GM19455 (cell line): ENCODE measurements around the gene HTR3A.
"Not testable (repeated sequence)": the region's sequence is repeated elsewhere in the genome, so short reads cannot be mapped to it uniquely, and the experiment has no call there.

Experiments used
- ATAC-seq: cut with Tn5 transposase; IDR thresholded peaks from one replicate; pipeline ENCODE4 v1.9.1; 2021; ENCODE audit not compliant: unreplicated experiment

Gene HTR3A

DNA sequence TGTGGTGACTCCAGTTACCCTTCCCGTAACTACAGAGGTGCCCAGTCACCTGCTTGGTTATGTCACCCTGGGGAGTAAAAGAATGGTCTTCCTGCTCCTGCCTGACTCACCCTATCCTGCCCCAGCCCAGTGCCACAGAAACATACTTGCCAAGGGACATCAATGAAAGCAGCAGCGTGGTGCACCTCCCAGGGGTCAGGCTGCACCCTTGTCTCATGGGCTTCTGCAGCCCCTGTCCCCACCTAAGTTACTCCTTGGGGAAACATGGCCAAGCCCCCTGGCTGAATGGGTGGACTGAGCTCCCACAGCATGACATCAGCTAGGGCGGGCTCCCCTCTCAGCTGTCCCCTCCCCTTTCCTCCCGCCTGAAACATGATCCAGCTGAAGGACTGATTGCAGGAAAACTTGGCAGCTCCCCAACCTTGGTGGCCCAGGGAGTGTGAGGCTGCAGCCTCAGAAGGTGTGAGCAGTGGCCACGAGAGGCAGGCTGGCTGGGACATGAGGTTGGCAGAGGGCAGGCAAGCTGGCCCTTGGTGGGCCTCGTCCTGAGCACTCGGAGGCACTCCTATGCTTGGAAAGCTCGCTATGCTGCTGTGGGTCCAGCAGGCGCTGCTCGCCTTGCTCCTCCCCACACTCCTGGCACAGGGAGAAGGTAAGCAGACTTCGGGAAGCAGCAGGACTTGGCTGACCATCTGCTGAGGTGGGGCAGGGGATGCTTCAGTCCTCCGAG, at the start of gene HTR3A:
Gene HTR3A, plus strand, starts transcription at position 368 of the 730 bp plus-strand sequence. Its CDS starts 218 bp downstream, at position 586.
- no peak for ATAC-seq

- ATAC-seq: no peak
Observed at GRCh38 chr11:113926273-113927197, 48.4 kb upstream of the HTR3A start.

DNA sequence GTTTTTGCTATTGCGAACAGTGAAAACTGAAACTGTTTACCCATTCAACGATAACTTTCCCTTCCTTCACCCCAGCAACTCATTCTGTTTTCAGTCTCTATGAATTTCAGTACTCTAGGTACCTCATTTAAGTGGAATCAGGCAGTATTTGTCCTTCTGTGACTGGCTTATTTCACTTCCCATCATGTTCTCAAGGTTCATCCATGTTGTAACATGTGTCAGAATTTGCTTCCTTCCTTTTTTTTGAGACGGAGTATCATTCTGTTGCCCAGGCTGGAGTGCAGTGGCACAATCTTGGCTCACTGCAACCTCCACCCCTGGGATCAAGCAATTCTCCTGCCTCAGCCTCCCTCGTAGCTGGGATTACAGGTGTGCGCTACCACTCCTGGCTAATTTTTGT, 46.6 kb upstream of the HTR3A start:
- no peak for ATAC-seq

GRCh38 chr11:113932788-113933187, 42.1 kb upstream of the HTR3A start:
- no peak for ATAC-seq

GRCh38 chr11:113934193-113934592, 40.7 kb upstream of the HTR3A start:
- not testable (repeated sequence) for ATAC-seq

DNA sequence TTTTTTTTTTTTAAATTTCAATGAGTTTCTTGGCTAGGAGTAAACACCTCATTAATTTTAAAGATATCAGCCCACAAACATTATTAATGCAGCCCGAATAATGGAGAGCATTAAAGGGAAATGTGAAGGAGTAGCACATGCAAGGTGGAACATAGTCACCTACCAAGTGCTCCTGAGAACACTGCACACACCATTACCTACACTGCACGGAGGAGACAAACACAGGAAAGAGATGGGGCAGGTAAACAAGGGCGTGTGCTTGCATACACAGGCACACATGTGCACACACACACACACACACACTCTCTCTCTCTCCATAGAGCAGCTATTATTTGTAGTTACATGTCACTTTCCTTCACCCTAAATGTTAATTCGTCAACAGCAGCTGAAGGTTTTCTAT, 40.1 kb upstream of the HTR3A start:
- no peak for ATAC-seq

DNA sequence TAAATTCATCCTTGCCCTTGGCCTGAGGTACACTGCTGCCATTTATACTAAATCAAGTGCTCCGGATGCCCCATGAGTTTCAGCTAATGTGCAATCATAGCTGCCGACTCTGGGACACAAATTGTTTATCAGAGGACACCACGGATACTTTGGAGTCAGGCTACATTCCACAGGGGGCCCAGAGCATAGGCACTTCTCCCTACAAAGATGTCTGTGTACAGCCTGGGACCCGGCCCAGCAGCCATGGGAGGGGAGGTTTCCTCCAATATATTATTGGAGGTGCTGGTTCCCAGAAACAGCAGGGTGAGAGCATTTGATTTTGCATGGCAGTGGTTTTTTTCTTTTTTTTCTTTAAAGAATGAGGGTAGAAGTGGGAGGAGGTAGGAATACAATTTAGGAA, 39.0 kb upstream of the HTR3A start:
- ATAC-seq: no peak

GRCh38 chr11:113937918-113938317, 37.0 kb upstream of the HTR3A start:
- no peak for ATAC-seq

DNA sequence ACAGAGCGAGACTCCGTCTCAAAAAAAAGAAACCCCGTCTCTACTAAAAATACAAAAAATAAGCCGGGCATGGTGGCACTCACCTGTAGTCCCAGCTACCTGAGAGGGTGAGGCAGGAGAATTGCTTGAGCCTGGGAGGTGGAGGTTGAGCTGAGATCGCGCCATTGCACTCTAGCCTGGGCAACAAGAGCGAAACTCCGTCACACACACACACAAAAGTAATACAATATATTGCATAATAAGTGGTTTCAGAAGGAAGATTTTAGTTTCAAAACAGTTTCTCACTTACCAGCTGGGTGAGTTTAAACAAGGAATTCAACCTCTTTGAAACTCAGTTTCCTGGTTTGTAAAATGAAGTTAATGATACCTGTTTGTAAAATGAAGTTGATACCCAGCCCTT, 32.7 kb upstream of the HTR3A start:
- ATAC-seq: no peak

DNA sequence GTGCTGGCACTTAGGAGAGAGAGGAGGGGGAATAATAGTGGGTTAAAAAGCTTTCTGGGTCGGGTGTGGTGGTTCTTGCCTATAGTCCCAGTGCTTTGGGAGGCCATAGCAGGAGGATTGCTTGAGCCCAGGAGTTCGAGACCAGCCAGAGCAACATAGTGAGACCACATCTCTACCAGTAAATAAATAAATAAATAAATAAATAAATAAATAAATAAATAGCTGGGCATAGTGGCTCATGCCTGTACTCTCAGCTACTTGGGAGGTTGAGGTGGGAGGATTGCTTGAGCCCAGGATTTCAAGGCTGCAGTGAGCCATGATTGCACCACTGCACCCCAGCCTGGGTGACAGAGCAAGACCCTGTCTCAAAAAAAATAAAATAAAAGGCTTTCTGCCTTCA, 28.7 kb upstream of the HTR3A start:
- not testable (repeated sequence) for ATAC-seq

DNA sequence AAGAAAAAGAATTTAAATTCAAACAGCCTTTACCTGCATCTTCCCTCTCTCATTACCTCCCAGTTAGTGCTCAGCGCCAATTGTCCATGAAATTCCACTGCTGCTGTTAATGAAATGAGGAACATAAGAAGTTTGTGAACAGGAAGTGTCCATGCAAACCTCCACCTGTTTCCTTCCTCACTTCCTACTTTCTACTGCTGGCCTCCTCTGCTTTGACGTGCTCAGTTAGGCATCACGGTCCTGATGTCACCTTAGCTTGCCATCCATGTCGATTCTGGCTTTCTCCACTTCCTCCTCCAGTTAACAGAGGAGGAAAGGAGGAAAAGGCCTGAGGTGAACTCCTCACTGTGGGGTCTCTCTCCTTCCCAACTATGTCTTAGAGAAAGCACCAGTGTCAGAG, 26.9 kb upstream of the HTR3A start:
- ATAC-seq: no peak

DNA sequence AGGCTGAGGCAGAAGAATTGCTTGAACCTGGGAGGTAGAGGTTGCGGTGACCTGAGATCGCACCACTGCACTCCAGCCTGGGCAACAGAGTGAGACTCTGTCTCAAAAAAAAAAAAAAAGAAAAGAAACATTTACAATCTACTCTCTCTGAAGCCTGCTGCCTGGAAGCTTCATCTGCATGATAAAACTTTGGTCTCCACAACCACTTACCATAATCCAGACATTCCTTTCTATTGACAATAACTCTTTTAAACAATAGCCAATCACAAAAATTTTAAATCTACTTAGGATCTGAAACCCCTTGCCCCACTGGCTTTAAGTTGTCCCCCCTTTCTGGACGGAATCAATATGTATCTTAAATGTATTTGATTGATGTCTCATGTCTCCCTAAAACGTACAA, 25.0 kb upstream of the HTR3A start:
- ATAC-seq: no peak

DNA sequence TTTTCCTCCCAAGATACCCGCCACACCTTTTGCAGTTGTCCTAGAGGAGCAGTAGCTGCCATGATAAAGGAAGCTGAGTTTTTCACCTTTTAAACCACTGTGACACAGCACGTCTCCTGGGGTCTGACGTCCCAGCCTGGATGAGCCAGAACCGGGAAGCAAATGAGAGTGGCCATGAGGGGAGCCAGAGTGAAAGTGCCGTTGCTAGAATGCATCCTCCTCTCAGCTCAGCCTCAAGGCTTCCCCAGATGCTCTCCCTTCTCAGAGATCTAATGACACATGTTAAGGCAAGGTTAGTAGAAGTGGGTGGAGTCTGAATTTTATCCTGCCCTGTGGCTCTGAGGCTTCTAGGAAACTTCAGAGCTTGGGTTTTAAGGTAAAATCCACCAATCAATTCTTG, 23.4 kb upstream of the HTR3A start:
- ATAC-seq: no peak

- ATAC-seq: no peak
Observed at GRCh38 chr11:113952070-113952469, 22.8 kb upstream of the HTR3A start.

- ATAC-seq: no peak
Observed at GRCh38 chr11:113952588-113952987, 22.3 kb upstream of the HTR3A start.

DNA sequence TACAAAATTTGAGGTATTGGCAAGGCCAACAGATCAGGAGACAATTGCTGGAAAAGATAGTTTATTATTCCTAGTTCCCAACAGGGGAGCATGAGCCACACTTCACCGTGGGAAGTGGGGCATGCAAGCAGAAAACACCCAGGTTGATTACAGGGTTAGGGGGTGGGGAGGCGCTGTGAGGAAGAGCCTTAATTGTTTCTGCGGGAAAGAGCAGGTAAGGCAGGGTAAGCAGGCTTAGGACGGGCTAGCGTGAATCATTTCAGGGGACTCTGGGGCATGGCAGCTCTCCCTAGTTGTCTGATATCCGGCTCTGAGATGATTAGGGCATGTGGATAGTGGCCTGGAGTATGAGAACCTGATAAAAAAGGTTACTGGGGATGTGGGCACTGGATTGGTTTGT, 20.7 kb upstream of the HTR3A start:
- ATAC-seq: no peak

DNA sequence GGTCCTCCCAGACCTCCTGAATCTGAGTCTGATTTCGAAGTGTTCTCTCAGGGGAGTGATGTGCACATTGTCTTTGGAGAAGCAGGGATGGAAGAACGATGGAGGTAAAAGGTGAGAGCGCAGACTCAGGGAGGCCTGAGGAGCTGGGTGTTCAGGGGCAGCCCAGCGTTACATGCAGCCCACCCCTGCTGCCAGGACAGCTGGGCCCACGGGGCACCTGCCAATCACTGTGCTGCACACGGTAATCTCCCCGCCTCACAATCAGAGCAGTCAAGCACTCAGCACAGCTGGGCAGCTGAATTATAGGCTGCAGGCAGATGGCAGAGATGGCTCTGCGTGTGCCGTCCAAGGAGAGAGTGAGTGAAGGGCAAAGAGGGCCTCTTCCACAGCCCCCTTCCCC, 17.9 kb upstream of the HTR3A start:
- ATAC-seq: no peak

- no peak for ATAC-seq
Observed at GRCh38 chr11:113960702-113961330, 14.1 kb upstream of the HTR3A start.

- no peak for ATAC-seq
Observed at GRCh38 chr11:113967361-113967760, 7.5 kb upstream of the HTR3A start.

- no peak for ATAC-seq
Observed at GRCh38 chr11:113971506-113972195, 3.3 kb upstream of the HTR3A start.

DNA sequence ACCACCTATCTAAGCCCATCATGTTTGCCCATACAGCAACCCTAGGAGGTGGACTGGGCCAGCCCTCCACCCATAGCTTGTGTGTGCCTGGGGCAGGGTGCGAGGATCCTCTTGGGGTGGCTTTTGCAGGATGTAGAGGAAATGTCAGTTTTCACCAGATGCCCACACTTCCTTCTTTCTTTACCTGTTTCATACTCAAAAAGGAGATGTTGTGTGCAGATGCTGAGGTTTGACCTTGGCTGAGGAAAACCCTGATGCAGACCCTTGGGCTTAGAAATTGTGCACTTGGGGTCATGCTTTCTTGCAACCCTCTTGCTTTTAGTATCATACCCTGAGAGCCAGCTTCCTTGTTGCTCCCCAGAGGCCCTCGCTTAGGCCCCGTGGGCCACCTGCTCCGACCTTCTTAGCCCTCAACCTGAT, 2.2 kb downstream of the HTR3A start:
- no peak for ATAC-seq
